ENCODE results near the gene SPRYD3.

The SPRYD3 gene

DNA sequence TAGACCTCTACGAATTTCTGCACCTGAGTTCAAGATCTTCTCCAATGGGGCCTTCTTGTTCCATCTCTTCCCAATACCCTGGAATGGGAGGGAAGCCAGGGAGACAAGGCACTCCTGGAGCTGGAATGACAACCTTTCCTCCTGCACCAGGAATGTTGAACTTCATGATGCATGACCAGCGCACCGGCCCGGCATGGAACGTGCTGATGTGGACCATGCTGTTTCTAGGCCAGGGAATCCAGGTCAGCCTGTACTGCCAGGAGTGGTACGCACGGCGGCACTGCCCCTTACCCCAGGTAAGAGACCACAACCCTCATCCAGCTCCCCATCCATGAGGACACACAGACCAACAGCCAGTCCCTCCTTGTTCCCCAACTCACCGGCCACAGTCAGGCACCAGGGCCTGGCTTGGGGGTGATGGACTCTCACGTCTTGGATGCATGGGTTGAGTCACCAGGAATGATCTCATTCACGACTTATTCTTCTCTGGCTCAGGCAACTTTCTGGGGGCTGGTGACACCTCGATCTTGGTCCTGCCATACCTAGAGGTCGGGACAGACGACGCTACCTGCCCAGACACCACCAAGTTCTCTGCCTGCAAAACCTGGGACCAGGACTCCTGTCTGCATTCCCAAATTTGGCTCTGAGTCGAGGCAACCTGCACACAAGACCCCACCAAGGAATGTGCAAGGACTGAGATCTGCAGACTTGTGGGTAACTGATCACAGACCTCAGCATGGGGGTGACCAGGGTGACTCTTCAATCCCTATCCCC, 44.6 kb upstream of the SPRYD3 start:
- ChIA-PET CTCF (no interaction called here), POLR2A (interaction anchor here (0.6 kb wide), 1 partner anchor 930 kb away, joined by 3 read pairs; the partner anchor contains the start of gene HOXC4)
- Histone ChIP-seq H3K36me3 (ENCODE audit: control insufficient read depth in 2 of 2, insufficient read depth in 1 of 2, low read length in 2 of 2) (no peaks in the 10 kb centered on the region), H3K9me3 (ENCODE audit: control insufficient read depth, insufficient read depth, low read depth, low read length) (no peaks in the 10 kb centered on the region), H3K4me3 (ENCODE audit: low read depth, low read length) (no peak overlapping the region), H3K27ac (ENCODE audit: extremely low read depth, low read depth, low read length) (no peak overlapping the region), H3K4me1 (ENCODE audit: control insufficient read depth, insufficient read depth, low read length) (no peaks in the 10 kb centered on the region)
- TF ChIP-seq ZSCAN30 (tag by site-specific recombination; IDR thresholded peaks at IDR 0.05) (no peak), ZNF341 (tag by site-specific recombination; IDR thresholded peaks at IDR 0.05; ENCODE audit: low read depth) (no peak), ZNF600 (tag by site-specific recombination; IDR thresholded peaks at IDR 0.05) (peak; percentile 84), SP3 (tag by site-specific recombination; IDR thresholded peaks at IDR 0.05) (no peak), ZNF10 (tag by site-specific recombination; IDR thresholded peaks at IDR 0.05) (no peak), IKZF3 (tag by site-specific recombination; IDR thresholded peaks at IDR 0.05) (0 out of 2 replicates have a peak, but pooled peaks have one; percentile 7)
- TF ChIP-seq, protein P1, sequence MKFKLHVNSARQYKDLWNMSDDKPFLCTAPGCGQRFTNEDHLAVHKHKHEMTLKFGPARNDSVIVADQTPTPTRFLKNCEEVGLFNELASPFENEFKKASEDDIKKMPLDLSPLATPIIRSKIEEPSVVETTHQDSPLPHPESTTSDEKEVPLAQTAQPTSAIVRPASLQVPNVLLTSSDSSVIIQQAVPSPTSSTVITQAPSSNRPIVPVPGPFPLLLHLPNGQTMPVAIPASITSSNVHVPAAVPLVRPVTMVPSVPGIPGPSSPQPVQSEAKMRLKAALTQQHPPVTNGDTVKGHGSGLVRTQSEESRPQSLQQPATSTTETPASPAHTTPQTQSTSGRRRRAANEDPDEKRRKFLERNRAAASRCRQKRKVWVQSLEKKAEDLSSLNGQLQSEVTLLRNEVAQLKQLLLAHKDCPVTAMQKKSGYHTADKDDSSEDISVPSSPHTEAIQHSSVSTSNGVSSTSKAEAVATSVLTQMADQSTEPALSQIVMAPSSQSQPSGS (tag by site-specific recombination; IDR thresholded peaks at IDR 0.05; ENCODE audit: low read depth) = no peak

DNA sequence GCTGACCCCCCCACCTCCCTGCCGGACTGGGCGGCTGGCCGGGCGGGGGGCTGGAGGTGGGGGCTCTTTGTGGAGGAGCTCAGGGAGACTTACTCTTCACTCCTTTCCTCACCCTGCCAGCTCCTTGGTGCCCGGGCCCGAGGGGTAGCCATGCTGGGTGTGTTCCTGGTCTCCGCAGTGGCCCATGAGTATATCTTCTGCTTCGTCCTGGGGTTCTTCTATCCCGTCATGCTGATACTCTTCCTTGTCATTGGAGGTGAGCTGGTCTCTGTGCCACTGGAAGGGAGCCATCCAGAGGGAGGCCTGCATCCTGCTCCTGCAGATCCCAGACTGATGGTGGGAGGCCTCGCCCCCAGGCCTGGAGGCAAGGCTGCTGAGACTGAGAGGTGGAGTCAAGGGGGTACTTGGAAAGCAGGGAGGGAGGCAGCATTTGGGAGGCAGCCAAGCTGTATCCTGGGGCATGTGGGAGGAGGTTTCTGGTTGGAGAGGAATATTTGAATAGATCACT, 43.8 kb upstream of the SPRYD3 start:
- no peaks in the 10 kb centered on the region for H3K9me3 ChIP-seq (ENCODE audit: control insufficient read depth, insufficient read depth, low read depth, low read length)
- H3K4me3 ChIP-seq (ENCODE audit: low read depth, low read length) = no peak overlapping the region
- POLR2A ChIA-PET = interaction anchor here (0.6 kb wide), 1 partner anchor 931 kb away, joined by 3 read pairs; the partner anchor contains the start of gene HOXC4
- H3K36me3 ChIP-seq (ENCODE audit: control insufficient read depth in 2 of 2, insufficient read depth in 1 of 2, low read length in 2 of 2) = no peaks in the 10 kb centered on the region
- CTCF ChIA-PET = no interaction called here
- H3K4me1 ChIP-seq (ENCODE audit: control insufficient read depth, insufficient read depth, low read length) = no peaks in the 10 kb centered on the region
- no peak overlapping the region for H3K27ac ChIP-seq (ENCODE audit: extremely low read depth, low read depth, low read length)
- TF ChIP-seq KLF7 (tag by site-specific recombination; IDR thresholded peaks at IDR 0.05; ENCODE audit: borderline replicate concordance) = no peak
- peak; percentile 27; the same call in 1 of the 2 replicates for TF ChIP-seq ZBTB17 (tag by site-specific recombination; IDR thresholded peaks at IDR 0.05)
- TF ChIP-seq ZFP3 (tag by site-specific recombination; IDR thresholded peaks at IDR 0.05; ENCODE audit: low read depth) = no peak
- no peak for TF ChIP-seq ZNF404 (tag by site-specific recombination; IDR thresholded peaks at IDR 0.05)
- TF ChIP-seq, protein P2, sequence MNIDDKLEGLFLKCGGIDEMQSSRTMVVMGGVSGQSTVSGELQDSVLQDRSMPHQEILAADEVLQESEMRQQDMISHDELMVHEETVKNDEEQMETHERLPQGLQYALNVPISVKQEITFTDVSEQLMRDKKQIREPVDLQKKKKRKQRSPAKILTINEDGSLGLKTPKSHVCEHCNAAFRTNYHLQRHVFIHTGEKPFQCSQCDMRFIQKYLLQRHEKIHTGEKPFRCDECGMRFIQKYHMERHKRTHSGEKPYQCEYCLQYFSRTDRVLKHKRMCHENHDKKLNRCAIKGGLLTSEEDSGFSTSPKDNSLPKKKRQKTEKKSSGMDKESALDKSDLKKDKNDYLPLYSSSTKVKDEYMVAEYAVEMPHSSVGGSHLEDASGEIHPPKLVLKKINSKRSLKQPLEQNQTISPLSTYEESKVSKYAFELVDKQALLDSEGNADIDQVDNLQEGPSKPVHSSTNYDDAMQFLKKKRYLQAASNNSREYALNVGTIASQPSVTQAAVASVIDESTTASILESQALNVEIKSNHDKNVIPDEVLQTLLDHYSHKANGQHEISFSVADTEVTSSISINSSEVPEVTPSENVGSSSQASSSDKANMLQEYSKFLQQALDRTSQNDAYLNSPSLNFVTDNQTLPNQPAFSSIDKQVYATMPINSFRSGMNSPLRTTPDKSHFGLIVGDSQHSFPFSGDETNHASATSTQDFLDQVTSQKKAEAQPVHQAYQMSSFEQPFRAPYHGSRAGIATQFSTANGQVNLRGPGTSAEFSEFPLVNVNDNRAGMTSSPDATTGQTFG (tag by site-specific recombination; IDR thresholded peaks at IDR 0.05; ENCODE audit: borderline replicate concordance) = no peak
- TF ChIP-seq, protein P3, sequence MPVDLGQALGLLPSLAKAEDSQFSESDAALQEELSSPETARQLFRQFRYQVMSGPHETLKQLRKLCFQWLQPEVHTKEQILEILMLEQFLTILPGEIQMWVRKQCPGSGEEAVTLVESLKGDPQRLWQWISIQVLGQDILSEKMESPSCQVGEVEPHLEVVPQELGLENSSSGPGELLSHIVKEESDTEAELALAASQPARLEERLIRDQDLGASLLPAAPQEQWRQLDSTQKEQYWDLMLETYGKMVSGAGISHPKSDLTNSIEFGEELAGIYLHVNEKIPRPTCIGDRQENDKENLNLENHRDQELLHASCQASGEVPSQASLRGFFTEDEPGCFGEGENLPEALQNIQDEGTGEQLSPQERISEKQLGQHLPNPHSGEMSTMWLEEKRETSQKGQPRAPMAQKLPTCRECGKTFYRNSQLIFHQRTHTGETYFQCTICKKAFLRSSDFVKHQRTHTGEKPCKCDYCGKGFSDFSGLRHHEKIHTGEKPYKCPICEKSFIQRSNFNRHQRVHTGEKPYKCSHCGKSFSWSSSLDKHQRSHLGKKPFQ (tag by site-specific recombination; IDR thresholded peaks at IDR 0.05) = no peak
- TF ChIP-seq ZNF776 (tag by site-specific recombination; IDR thresholded peaks at IDR 0.05; ENCODE audit: borderline replicate concordance) = no peak
- TF ChIP-seq GLI4 (tag by site-specific recombination; IDR thresholded peaks at IDR 0.05) = no peak
- no peak for TF ChIP-seq TRIM28 (IDR thresholded peaks at IDR 0.05; ENCODE audit: borderline replicate concordance, low read length)
- TF ChIP-seq OVOL3 (tag by site-specific recombination; IDR thresholded peaks at IDR 0.05) = no peak
- TF ChIP-seq ZNF701 (tag by site-specific recombination; IDR thresholded peaks at IDR 0.05) = no peak
- no peak for TF ChIP-seq ZNF423 (tag by site-specific recombination; IDR thresholded peaks at IDR 0.05)
- TF ChIP-seq, protein P4, sequence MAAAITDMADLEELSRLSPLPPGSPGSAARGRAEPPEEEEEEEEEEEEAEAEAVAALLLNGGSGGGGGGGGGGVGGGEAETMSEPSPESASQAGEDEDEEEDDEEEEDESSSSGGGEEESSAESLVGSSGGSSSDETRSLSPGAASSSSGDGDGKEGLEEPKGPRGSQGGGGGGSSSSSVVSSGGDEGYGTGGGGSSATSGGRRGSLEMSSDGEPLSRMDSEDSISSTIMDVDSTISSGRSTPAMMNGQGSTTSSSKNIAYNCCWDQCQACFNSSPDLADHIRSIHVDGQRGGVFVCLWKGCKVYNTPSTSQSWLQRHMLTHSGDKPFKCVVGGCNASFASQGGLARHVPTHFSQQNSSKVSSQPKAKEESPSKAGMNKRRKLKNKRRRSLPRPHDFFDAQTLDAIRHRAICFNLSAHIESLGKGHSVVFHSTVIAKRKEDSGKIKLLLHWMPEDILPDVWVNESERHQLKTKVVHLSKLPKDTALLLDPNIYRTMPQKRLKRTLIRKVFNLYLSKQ (tag by site-specific recombination; IDR thresholded peaks at IDR 0.05; ENCODE audit: borderline replicate concordance) = no peak
- no peak for TF ChIP-seq KLF1 (tag by site-specific recombination; IDR thresholded peaks at IDR 0.05)
- peak; percentile 40 for TF ChIP-seq GLIS2 (tag by site-specific recombination; IDR thresholded peaks at IDR 0.05)
- TF ChIP-seq EGR2 (tag by site-specific recombination; IDR thresholded peaks at IDR 0.05; ENCODE audit: low read depth) = peak; percentile 85
- TF ChIP-seq, protein P5, sequence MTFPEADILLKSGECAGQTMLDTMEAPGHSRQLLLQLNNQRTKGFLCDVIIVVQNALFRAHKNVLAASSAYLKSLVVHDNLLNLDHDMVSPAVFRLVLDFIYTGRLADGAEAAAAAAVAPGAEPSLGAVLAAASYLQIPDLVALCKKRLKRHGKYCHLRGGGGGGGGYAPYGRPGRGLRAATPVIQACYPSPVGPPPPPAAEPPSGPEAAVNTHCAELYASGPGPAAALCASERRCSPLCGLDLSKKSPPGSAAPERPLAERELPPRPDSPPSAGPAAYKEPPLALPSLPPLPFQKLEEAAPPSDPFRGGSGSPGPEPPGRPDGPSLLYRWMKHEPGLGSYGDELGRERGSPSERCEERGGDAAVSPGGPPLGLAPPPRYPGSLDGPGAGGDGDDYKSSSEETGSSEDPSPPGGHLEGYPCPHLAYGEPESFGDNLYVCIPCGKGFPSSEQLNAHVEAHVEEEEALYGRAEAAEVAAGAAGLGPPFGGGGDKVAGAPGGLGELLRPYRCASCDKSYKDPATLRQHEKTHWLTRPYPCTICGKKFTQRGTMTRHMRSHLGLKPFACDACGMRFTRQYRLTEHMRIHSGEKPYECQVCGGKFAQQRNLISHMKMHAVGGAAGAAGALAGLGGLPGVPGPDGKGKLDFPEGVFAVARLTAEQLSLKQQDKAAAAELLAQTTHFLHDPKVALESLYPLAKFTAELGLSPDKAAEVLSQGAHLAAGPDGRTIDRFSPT (tag by site-specific recombination; IDR thresholded peaks at IDR 0.05) = no peak
- peak; percentile 86 for TF ChIP-seq GLIS1 (tag by site-specific recombination; IDR thresholded peaks at IDR 0.05)
- no peak for TF ChIP-seq HOXD13 (CRISPR knock-in tag; IDR thresholded peaks at IDR 0.05; ENCODE audit: borderline replicate concordance)
